ENCODE results near the gene LGALS9B.
"Not testable (repeated sequence)": the region's sequence is repeated elsewhere in the genome, so short reads cannot be mapped to it uniquely, and the experiment has no call there.

DNA sequence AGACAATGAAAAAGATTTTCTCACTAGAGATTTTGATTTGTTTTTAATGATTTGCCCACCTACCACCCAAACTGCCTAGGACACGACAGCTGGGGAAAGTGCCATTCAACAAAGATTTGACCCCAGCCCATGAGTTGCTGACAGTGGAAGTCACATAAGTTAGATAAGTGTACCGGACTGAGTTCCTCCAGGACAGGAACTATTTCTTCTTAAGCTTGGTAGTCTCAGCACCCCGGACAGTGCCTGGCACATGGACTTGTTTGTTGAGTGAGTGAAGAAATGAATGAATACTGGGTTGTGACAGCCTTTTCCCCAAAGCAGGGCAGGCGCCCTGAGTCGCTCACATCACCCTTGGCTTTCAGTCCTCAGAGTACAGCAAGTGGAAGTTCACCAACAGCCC, 26.7 kb downstream of the LGALS9B start:
- TF ChIP-seq EZH2 (IDR thresholded peaks at IDR 0.05; ENCODE audit: borderline replicate concordance, low read length), result not testable (repeated sequence)
- TF ChIP-seq, protein P1, sequence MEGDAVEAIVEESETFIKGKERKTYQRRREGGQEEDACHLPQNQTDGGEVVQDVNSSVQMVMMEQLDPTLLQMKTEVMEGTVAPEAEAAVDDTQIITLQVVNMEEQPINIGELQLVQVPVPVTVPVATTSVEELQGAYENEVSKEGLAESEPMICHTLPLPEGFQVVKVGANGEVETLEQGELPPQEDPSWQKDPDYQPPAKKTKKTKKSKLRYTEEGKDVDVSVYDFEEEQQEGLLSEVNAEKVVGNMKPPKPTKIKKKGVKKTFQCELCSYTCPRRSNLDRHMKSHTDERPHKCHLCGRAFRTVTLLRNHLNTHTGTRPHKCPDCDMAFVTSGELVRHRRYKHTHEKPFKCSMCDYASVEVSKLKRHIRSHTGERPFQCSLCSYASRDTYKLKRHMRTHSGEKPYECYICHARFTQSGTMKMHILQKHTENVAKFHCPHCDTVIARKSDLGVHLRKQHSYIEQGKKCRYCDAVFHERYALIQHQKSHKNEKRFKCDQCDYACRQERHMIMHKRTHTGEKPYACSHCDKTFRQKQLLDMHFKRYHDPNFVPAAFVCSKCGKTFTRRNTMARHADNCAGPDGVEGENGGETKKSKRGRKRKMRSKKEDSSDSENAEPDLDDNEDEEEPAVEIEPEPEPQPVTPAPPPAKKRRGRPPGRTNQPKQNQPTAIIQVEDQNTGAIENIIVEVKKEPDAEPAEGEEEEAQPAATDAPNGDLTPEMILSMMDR (conservative IDR thresholded peaks at IDR 0.05 in 1 of 2, IDR thresholded peaks at IDR 0.05 in 1 of 2; ENCODE audit: extremely low read depth in 1 of 2, insufficient read depth in 1 of 2, low read depth in 1 of 2, low read length in 2 of 2), result not testable (repeated sequence)
